Keratinocyte (primary cell): ENCODE results near the gene PKD1. TPM values are rescaled to one million over a fixed set of nuclear protein-coding genes. Genes with fewer than 3 reads are reported as not detected.

Experiments
- DNase-seq: peaks from one replicate; pipeline ENCODE4 v3.0.0-alpha.2; 2011; ENCODE audit warnings: low read depth, missing footprints, low spot score
- FAIRE-seq: peaks from 2 replicates; lab custom pipeline; 2011; peaks lifted over from hg19 to GRCh38; lab: Jason Lieb, UNC
- H2AFZ ChIP-seq: 2 replicates; pipeline ENCODE4 v1.6.0; 2012; ENCODE audit warnings: low read length, control low read depth, inconsistent platforms; ENCODE audit not compliant: control insufficient read depth
- H3K27ac ChIP-seq: 2 replicates; pipeline ENCODE4 v1.5.1; 2011; ENCODE audit warnings: low read length; ENCODE audit not compliant: control insufficient read depth, insufficient read depth
- H3K27me3 ChIP-seq: 3 replicates; pipeline ENCODE4 v1.6.0; 2011; ENCODE audit warnings: low read length; ENCODE audit not compliant: control insufficient read depth, insufficient read depth; ENCODE audit errors: extremely low read depth
- H3K36me3 ChIP-seq, 2 experiments: 2 replicates in 1 of 2; 3 replicates in 1 of 2; pipeline ENCODE4 v1.5.1; 2011; ENCODE audit warnings: low read length in 2 of 2, mild to moderate bottlenecking in 1 of 2; ENCODE audit not compliant: control insufficient read depth in 2 of 2, insufficient read depth in 2 of 2; ENCODE audit errors: extremely low read depth in 1 of 2
- H3K4me1 ChIP-seq: 3 replicates; pipeline ENCODE4 v1.5.1; 2011; ENCODE audit warnings: low read length; ENCODE audit not compliant: control insufficient read depth, insufficient read depth; ENCODE audit errors: extremely low read depth
- H3K4me2 ChIP-seq: 3 replicates; pipeline ENCODE4 v1.6.0; 2011; ENCODE audit warnings: low read depth, low read length; ENCODE audit not compliant: control insufficient read depth, insufficient read depth; ENCODE audit errors: extremely low read depth
- H3K4me3 ChIP-seq, 3 experiments: fragments of 200-600 bp in 1 of 3; sonication (generic) in 1 of 3; 2 replicates in 2 of 3; 3 replicates in 1 of 3; pipeline ENCODE4 v1.5.1; 2011 to 2016; ENCODE audit warnings: low read length in 3 of 3, mild to moderate bottlenecking in 3 of 3, control low read depth in 2 of 3, inconsistent platforms in 1 of 3, low read depth in 1 of 3, mixed read lengths in 1 of 3, mixed run types in 1 of 3, moderate library complexity in 1 of 3; ENCODE audit not compliant: control insufficient read depth in 2 of 3, insufficient read depth in 2 of 3; ENCODE audit errors: extremely low read depth in 1 of 3
- H3K79me2 ChIP-seq: 2 replicates; pipeline ENCODE4 v1.6.0; 2012; ENCODE audit warnings: low read length; ENCODE audit not compliant: control insufficient read depth, insufficient read depth
- H3K9ac ChIP-seq: 3 replicates; pipeline ENCODE4 v1.6.0; 2011; ENCODE audit warnings: low read length; ENCODE audit not compliant: control insufficient read depth, insufficient read depth; ENCODE audit errors: extremely low read depth
- H3K9me1 ChIP-seq: 3 replicates; pipeline ENCODE4 v1.6.0; 2011; ENCODE audit warnings: low read length; ENCODE audit not compliant: control insufficient read depth, insufficient read depth; ENCODE audit errors: extremely low read depth
- H3K9me3 ChIP-seq: 2 replicates; pipeline ENCODE4 v1.5.1; 2012; ENCODE audit warnings: low read depth, low read length; ENCODE audit not compliant: control insufficient read depth
- H4K20me1 ChIP-seq: 3 replicates; pipeline ENCODE4 v1.6.0; 2011; ENCODE audit warnings: low read length; ENCODE audit not compliant: control insufficient read depth, insufficient read depth; ENCODE audit errors: extremely low read depth
- EZH2 ChIP-seq: IDR thresholded peaks from one replicate; pipeline ENCODE4 v1.6.1; 2012; ENCODE audit warnings: inconsistent platforms, mild to moderate bottlenecking, low read length, moderate library complexity
- dilution Hi-C: fragments of 300-500 bp; cut with MboI; formaldehyde crosslinking; loops from one replicate; pipeline ENCODE4 v1.7.0; 2020; ENCODE audit warnings: low sequenced_read_pairs; ENCODE audit not compliant: extremely low pct_ligation_motif_present
- polyA plus RNA-seq, 5 experiments: library from polyadenylated mRNA; depleted of rRNA in 3 of 5; stranded (reverse) in 3 of 5; stranded (forward) in 1 of 5; unstranded in 1 of 5; fragments of >200 nt; gene quantifications; 1 replicate in 1 of 5; 2 replicates in 3 of 5; 3 replicates in 1 of 5; pipeline versions ENCODE4 v1.2.1 to v1.2.3, GENCODE V29; 2011 to 2012; ENCODE audit warnings: missing spikeins in 2 of 5, low read depth in 1 of 5, low replicate concordance in 1 of 5
- TF ChIP-seq, protein P1 (sequence below), 3 experiments: IDR thresholded peaks in 1 of 3; conservative IDR thresholded peaks in 1 of 3; optimal IDR thresholded peaks in 1 of 3; 2 replicates in 2 of 3; 3 replicates in 1 of 3; pipeline versions ENCODE3 to v1.5.1; 2011; ENCODE audit warnings: low read length in 3 of 3, mild to moderate bottlenecking in 3 of 3, moderate library complexity in 2 of 3, control low read depth in 1 of 3, inconsistent platforms in 1 of 3; ENCODE audit not compliant: insufficient read depth in 2 of 3; ENCODE audit errors: extremely low read depth in 1 of 3

The PKD1 gene
- polyA plus RNA-seq, 1 donor (not counting 4 experiments of a cell fraction or from before 2014, with no cell fraction given): 10.6 TPM

DNA sequence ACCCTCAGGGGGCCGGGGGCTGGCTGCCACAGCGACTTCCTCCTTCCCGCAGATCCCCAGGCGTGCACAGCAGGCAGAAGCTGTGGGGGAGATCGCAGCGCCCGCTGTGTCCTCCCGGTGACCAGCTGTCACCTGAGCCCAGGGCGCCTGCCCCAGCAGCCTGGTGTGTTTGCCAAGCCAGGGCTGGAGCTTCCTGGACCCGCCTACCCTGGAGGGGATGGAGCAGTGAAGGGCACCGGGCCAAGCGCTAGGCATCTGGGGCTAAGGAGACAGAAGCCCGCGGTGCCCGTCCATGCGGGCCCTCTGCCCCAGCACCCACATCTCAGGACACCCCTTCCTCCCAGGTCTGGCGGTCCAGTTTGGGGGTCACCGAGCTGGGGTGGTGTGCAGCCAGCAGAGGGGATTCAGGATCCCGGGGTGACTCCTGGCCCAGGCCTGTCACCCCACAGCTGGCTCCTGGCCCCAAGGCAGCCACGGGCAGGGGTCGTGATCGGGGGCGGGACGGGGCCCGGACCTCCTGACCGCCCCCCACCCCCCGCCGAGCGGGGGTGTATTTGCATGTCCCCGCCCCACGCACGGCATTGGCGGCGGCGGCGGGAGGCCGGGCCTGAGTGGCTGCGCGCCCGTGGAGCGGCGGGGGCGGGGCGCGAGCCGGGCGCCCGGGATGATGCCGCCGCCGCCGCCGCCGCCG, 12.4 kb upstream of the PKD1 start, which contains the start of gene RAB26:
Gene RAB26 (plus strand): TSS at position 645 of the 691 bp plus-strand sequence. CDS start 159 bp downstream, outside the sequence.
- no peak for DNase-seq
- no peak within 1 kb of the TSS for H2AFZ ChIP-seq
- no peak for FAIRE-seq
- H4K20me1 ChIP-seq: peaks cover 31% of the 10 kb centered on the region
- no peaks in the 10 kb centered on the region for H3K9me3 ChIP-seq
- peak within 1 kb of the TSS; percentile 23 for H3K9ac ChIP-seq
- H3K27me3 ChIP-seq: no peaks in the 10 kb centered on the region
- dilution Hi-C loops: no loop called here
- H3K27ac ChIP-seq: no peak within 1 kb of the TSS
- peaks cover 4% of the 10 kb centered on the region for H3K9me1 ChIP-seq
- H3K36me3 ChIP-seq: peaks cover 4 to 14% of the 10 kb centered on the region in 2 experiments
- peak within 1 kb of the TSS; percentile 74 for H3K4me2 ChIP-seq
- peaks cover 6% of the 10 kb centered on the region for H3K79me2 ChIP-seq
- H3K4me1 ChIP-seq: peaks cover 42% of the 10 kb centered on the region
- peak within 1 kb of the TSS; percentile 21 to 28 (median 24) for H3K4me3 ChIP-seq
- TF ChIP-seq, protein P1, sequence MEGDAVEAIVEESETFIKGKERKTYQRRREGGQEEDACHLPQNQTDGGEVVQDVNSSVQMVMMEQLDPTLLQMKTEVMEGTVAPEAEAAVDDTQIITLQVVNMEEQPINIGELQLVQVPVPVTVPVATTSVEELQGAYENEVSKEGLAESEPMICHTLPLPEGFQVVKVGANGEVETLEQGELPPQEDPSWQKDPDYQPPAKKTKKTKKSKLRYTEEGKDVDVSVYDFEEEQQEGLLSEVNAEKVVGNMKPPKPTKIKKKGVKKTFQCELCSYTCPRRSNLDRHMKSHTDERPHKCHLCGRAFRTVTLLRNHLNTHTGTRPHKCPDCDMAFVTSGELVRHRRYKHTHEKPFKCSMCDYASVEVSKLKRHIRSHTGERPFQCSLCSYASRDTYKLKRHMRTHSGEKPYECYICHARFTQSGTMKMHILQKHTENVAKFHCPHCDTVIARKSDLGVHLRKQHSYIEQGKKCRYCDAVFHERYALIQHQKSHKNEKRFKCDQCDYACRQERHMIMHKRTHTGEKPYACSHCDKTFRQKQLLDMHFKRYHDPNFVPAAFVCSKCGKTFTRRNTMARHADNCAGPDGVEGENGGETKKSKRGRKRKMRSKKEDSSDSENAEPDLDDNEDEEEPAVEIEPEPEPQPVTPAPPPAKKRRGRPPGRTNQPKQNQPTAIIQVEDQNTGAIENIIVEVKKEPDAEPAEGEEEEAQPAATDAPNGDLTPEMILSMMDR (optimal IDR thresholded peaks at IDR 0.05 in 1 of 3, IDR thresholded peaks at IDR 0.05 in 1 of 3, conservative IDR thresholded peaks at IDR 0.05 in 1 of 3; ENCODE audit: extremely low read depth in 1 of 3, insufficient read depth in 2 of 3, low read length in 3 of 3): no peak
- TF ChIP-seq EZH2: no peak

GRCh38 chr16:2147378-2147777, 11.7 kb upstream of the PKD1 start:
- TF ChIP-seq, protein P1 (optimal IDR thresholded peaks at IDR 0.05 in 1 of 3, IDR thresholded peaks at IDR 0.05 in 1 of 3, conservative IDR thresholded peaks at IDR 0.05 in 1 of 3; ENCODE audit: extremely low read depth in 1 of 3, insufficient read depth in 2 of 3, low read length in 3 of 3): no peak
- no peak for TF ChIP-seq EZH2
- Histone ChIP-seq H3K36me3 (peaks cover 3 to 7% of the 10 kb centered on the region in 2 experiments), H2AFZ (no peak overlapping the region), H3K79me2 (no peaks in the 10 kb centered on the region), H3K4me1 (peaks cover 36% of the 10 kb centered on the region), H4K20me1 (peaks cover 25% of the 10 kb centered on the region), H3K27me3 (no peaks in the 10 kb centered on the region), H3K9me3 (no peaks in the 10 kb centered on the region), H3K4me2 (no peak overlapping the region), H3K9ac (no peak overlapping the region), H3K4me3 (no peak overlapping the region), H3K27ac (no peak overlapping the region), H3K9me1 (peaks cover 4% of the 10 kb centered on the region)
- dilution Hi-C loops: no loop called here
- no peak for FAIRE-seq
- DNase-seq: no peak
